Effector CD4-positive, alpha-beta T cell (primary cell): Measurements from ENCODE around the gene ADCY7.
A peak's percentile ranks its signal among the peaks of the same experiment; 100 is the strongest.

Experiments
- DNase-seq: peaks from one replicate; pipeline ENCODE4 v3.0.0-alpha.2; 2020

Gene ADCY7

GRCh38 chr16:50269061-50269705, 2.8 kb downstream of the ADCY7 start:
- no peak for DNase-seq

GRCh38 chr16:50269769-50270509, 3.6 kb downstream of the ADCY7 start:
- no peak for DNase-seq

GRCh38 chr16:50270510-50271147, 4.3 kb downstream of the ADCY7 start:
- DNase-seq, result no peak

GRCh38 chr16:50271148-50272041, 5.0 kb downstream of the ADCY7 start:
- DNase-seq, result no peak

GRCh38 chr16:50272111-50272571, 5.8 kb downstream of the ADCY7 start:
- no peak for DNase-seq

- no peak for DNase-seq
These were observed 6.5 kb downstream of the ADCY7 start for GRCh38 chr16:50272687-50273381.

GRCh38 chr16:50273382-50273690, 7.0 kb downstream of the ADCY7 start:
- DNase-seq, result no peak

GRCh38 chr16:50273888-50274325, 7.6 kb downstream of the ADCY7 start:
- no peak for DNase-seq

GRCh38 chr16:50274326-50275097, 8.2 kb downstream of the ADCY7 start:
- DNase-seq, result peak; percentile 45

GRCh38 chr16:50275098-50275415, 8.7 kb downstream of the ADCY7 start:
- DNase-seq, result no peak

GRCh38 chr16:50275428-50276325, 9.3 kb downstream of the ADCY7 start:
- DNase-seq, result no peak

GRCh38 chr16:50276326-50276640, 9.9 kb downstream of the ADCY7 start:
- DNase-seq, result no peak

GRCh38 chr16:50276801-50277555, 10.6 kb downstream of the ADCY7 start:
- DNase-seq, result no peak

- DNase-seq, result no peak
These were observed 11.9 kb downstream of the ADCY7 start for GRCh38 chr16:50278251-50278650.

- DNase-seq, result no peak
These were observed 13.1 kb downstream of the ADCY7 start for GRCh38 chr16:50279504-50279865.

GRCh38 chr16:50280932-50281331, 14.6 kb downstream of the ADCY7 start:
- DNase-seq, result no peak

- DNase-seq, result no peak
These were observed 15.1 kb downstream of the ADCY7 start for GRCh38 chr16:50281391-50282009.

- DNase-seq, result peak; percentile 43
These were observed 15.7 kb downstream of the ADCY7 start for GRCh38 chr16:50282010-50282538.

- no peak for DNase-seq
These were observed 16.7 kb downstream of the ADCY7 start for GRCh38 chr16:50282955-50283631.
